IMR-90 (cell line): Measurements from ENCODE around the gene CDC37L1. TPM values are rescaled to one million over a fixed set of nuclear protein-coding genes. Genes with fewer than 3 reads are reported as not detected.

Experiments
- ATAC-seq: fragments of 200-7000 bp; cut with Tn5 transposase; 2 replicates; pipeline ENCODE4 v1.9.1; 2020; ENCODE audit warnings: low read depth, mild to moderate bottlenecking, moderate library complexity
- BruUV-seq: library from RNA; stranded (reverse); fragments of 400-500 nt; replicated peaks from 2 replicates; lab custom pipeline; 2021; lab: Mats Ljungman, UMichigan
- CTCF ChIA-PET: fragments of 300-600 bp; formaldehyde crosslinking; extraction: SDS; loops from one replicate; lab custom pipeline; 2021; ENCODE audit warnings: antibody characterized with exemption; lab: Yijun Ruan, JAX
- POLR2A ChIA-PET: fragments of 300-600 bp; sonication (Branson Sonifier 250); formaldehyde crosslinking; loops from one replicate; lab custom pipeline; 2022; ENCODE audit warnings: antibody characterized with exemption; ENCODE audit not compliant: unreplicated experiment; lab: Charles Lee
- DNase-seq: peaks from one replicate; pipeline ENCODE4 v3.0.0; 2013
- H2AFZ ChIP-seq: replicated peaks from 2 replicates; pipeline ENCODE3; 2013; ENCODE audit warnings: low read length, mild to moderate bottlenecking; ENCODE audit not compliant: poor library complexity
- H2AK5ac ChIP-seq: 2 replicates; pipeline ENCODE4 v1.6.1; 2013; ENCODE audit warnings: low read depth, low read length, inconsistent platforms
- H2AK9ac ChIP-seq: replicated peaks from 2 replicates; pipeline ENCODE3; 2013; ENCODE audit warnings: mild to moderate bottlenecking, low read depth, low read length, moderate library complexity; ENCODE audit not compliant: poor library complexity
- H2BK120ac ChIP-seq: 2 replicates; pipeline ENCODE4 v1.6.1; 2013; ENCODE audit warnings: low read depth, low read length, inconsistent platforms
- H2BK15ac ChIP-seq: 3 replicates; pipeline ENCODE4 v1.6.1; 2013; ENCODE audit warnings: low read depth, low read length, inconsistent platforms
- H2BK20ac ChIP-seq: 2 replicates; pipeline ENCODE4 v1.6.1; 2013; ENCODE audit warnings: low read depth, mild to moderate bottlenecking, inconsistent platforms, low read length, moderate library complexity
- H2BK5ac ChIP-seq: 2 replicates; pipeline ENCODE4 v1.6.1; 2013; ENCODE audit warnings: mild to moderate bottlenecking, low read depth, low read length, inconsistent platforms; ENCODE audit not compliant: poor library complexity, severe bottlenecking
- H3K14ac ChIP-seq: replicated peaks from 2 replicates; pipeline ENCODE4 v1.6.1; 2013; ENCODE audit warnings: low read depth, low read length, inconsistent platforms
- H3K18ac ChIP-seq: 2 replicates; pipeline ENCODE4 v1.6.1; 2013; ENCODE audit warnings: low read depth, low read length, control low read depth
- H3K23ac ChIP-seq: 2 replicates; pipeline ENCODE4 v1.6.1; 2013; ENCODE audit warnings: low read depth, low read length, inconsistent platforms
- H3K27ac ChIP-seq: 2 replicates; pipeline ENCODE4 v1.5.1; 2013; ENCODE audit warnings: mild to moderate bottlenecking, control low read depth, low read length; ENCODE audit not compliant: insufficient read depth
- H3K27me3 ChIP-seq: 2 replicates; pipeline ENCODE4 v1.6.1; 2013; ENCODE audit warnings: low read length; ENCODE audit not compliant: control insufficient read depth, insufficient read depth
- H3K36me3 ChIP-seq: 2 replicates; pipeline ENCODE4 v1.6.1; 2013; ENCODE audit warnings: low read length, mixed read lengths; ENCODE audit not compliant: control insufficient read depth, insufficient read depth
- H3K4ac ChIP-seq: 2 replicates; pipeline ENCODE4 v1.6.1; 2013; ENCODE audit warnings: low read depth, low read length, inconsistent platforms
- H3K4me1 ChIP-seq: 2 replicates; pipeline ENCODE4 v1.6.1; 2013; ENCODE audit warnings: low read length, mixed read lengths; ENCODE audit not compliant: control insufficient read depth, insufficient read depth
- H3K4me2 ChIP-seq: 2 replicates; pipeline ENCODE4 v1.6.1; 2013; ENCODE audit warnings: low read depth, mild to moderate bottlenecking, control low read depth, low read length, moderate library complexity
- H3K4me3 ChIP-seq: 2 replicates; pipeline ENCODE4 v1.5.1; 2013; ENCODE audit warnings: low read depth, mild to moderate bottlenecking, control low read depth, low read length, moderate library complexity; ENCODE audit not compliant: insufficient read depth
- H3K56ac ChIP-seq: 2 replicates; pipeline ENCODE4 v1.6.1; 2013; ENCODE audit warnings: low read length, inconsistent platforms; ENCODE audit not compliant: insufficient read depth; ENCODE audit errors: extremely low read depth
- H3K79me1 ChIP-seq, 2 experiments: 2 replicates each; pipeline ENCODE4 v1.6.1; 2013; ENCODE audit warnings: low read length in 2 of 2, inconsistent platforms in 1 of 2, low read depth in 1 of 2
- H3K9ac ChIP-seq: 2 replicates; pipeline ENCODE4 v1.6.1; 2013; ENCODE audit warnings: low read depth, low read length, control low read depth
- H3K9me1 ChIP-seq: 2 replicates; pipeline ENCODE4 v1.6.1; 2013; ENCODE audit warnings: low read length, inconsistent platforms; ENCODE audit not compliant: insufficient read depth
- H3K9me3 ChIP-seq: 2 replicates; pipeline ENCODE4 v1.6.1; 2013; ENCODE audit warnings: low read length; ENCODE audit not compliant: control insufficient read depth, insufficient read depth
- H4K20me1 ChIP-seq: 2 replicates; pipeline ENCODE4 v1.6.1; 2013; ENCODE audit warnings: low read length, inconsistent platforms; ENCODE audit not compliant: insufficient read depth
- H4K5ac ChIP-seq: 2 replicates; pipeline ENCODE4 v1.6.1; 2013; ENCODE audit warnings: mild to moderate bottlenecking, low read depth, low read length, control low read depth
- H4K8ac ChIP-seq, 2 experiments: 2 replicates each; pipeline ENCODE4 v1.6.1; 2013; ENCODE audit warnings: low read depth in 2 of 2, low read length in 2 of 2, control low read depth in 1 of 2, inconsistent platforms in 1 of 2
- H4K91ac ChIP-seq: 2 replicates; pipeline ENCODE4 v1.6.1; 2013; ENCODE audit warnings: low read depth, low read length, inconsistent platforms; ENCODE audit not compliant: insufficient read depth
- BHLHE40 ChIP-seq: fragments of 150-350 bp; IDR thresholded peaks from 2 replicates; pipeline ENCODE4 v1.6.1; 2016; ENCODE audit warnings: mild to moderate bottlenecking, low read depth, low read length
- CEBPB ChIP-seq: IDR thresholded peaks from 2 replicates; pipeline ENCODE4 v1.6.1; 2012; ENCODE audit warnings: low read depth, low read length, improper control_type of control experiment
- CHD1 ChIP-seq: IDR thresholded peaks from 2 replicates; pipeline ENCODE4 v1.6.1; 2012; ENCODE audit warnings: low read depth, low read length, improper control_type of control experiment
- FOS ChIP-seq: fragments of 150-350 bp; IDR thresholded peaks from 2 replicates; pipeline ENCODE4 v1.6.1; 2016; ENCODE audit warnings: low read depth, low read length
- MAFK ChIP-seq: IDR thresholded peaks from 2 replicates; pipeline ENCODE4 v1.6.1; 2012; ENCODE audit warnings: low read depth, low read length, improper control_type of control experiment
- MAZ ChIP-seq: IDR thresholded peaks from 2 replicates; pipeline ENCODE4 v1.6.1; 2012; ENCODE audit warnings: low read depth, mild to moderate bottlenecking, low read length, improper control_type of control experiment, moderate library complexity, borderline replicate concordance
- MXI1 ChIP-seq: IDR thresholded peaks from 2 replicates; pipeline ENCODE4 v1.6.1; 2012; ENCODE audit warnings: low read depth, mild to moderate bottlenecking, low read length, moderate library complexity, borderline replicate concordance
- NFE2L2 ChIP-seq: fragments of 150-350 bp; IDR thresholded peaks from 2 replicates; pipeline ENCODE4 v1.6.1; 2016; ENCODE audit warnings: low read depth, mild to moderate bottlenecking, low read length
- POLR2A ChIP-seq: IDR thresholded peaks from 2 replicates; pipeline ENCODE4 v1.6.1; 2012; ENCODE audit warnings: mild to moderate bottlenecking, low read depth, low read length
- RAD21 ChIP-seq: IDR thresholded peaks from 2 replicates; pipeline ENCODE4 v1.6.1; 2012; ENCODE audit warnings: low read length, improper control_type of control experiment
- RCOR1 ChIP-seq: IDR thresholded peaks from 2 replicates; pipeline ENCODE4 v1.6.1; 2012; ENCODE audit warnings: mild to moderate bottlenecking, low read length, improper control_type of control experiment; ENCODE audit not compliant: insufficient replicate concordance
- RFX5 ChIP-seq: IDR thresholded peaks from 2 replicates; pipeline ENCODE4 v1.8.0; 2012; ENCODE audit warnings: low read depth, mild to moderate bottlenecking, low read length, moderate library complexity
- SMC3 ChIP-seq: fragments of 150-350 bp; IDR thresholded peaks from 2 replicates; pipeline ENCODE4 v1.6.1; 2016; ENCODE audit warnings: low read depth, mild to moderate bottlenecking, antibody characterized with exemption, low read length, moderate library complexity
- WGBS, 2 experiments: methylation state at CpG; one replicate each; pipeline versions ENCODE4 v1.1.5 to v1.1.7; 2013; ENCODE audit warnings: missing lambda C conversion rate in 2 of 2; ENCODE audit not compliant: insufficient read length in 1 of 2; ENCODE audit errors: extremely low coverage in 2 of 2; 5-methylcytosine and 5-hydroxymethylcytosine counted together
- dilution Hi-C: fragments of 300-500 bp; cut with HindIII; formaldehyde crosslinking; loops from one replicate; pipeline ENCODE4 v1.14.3; 2018; ENCODE audit warnings: low sequenced_read_pairs; ENCODE audit not compliant: unreplicated experiment
- in situ Hi-C: fragments of 300-500 bp; cut with MboI; formaldehyde crosslinking; loops from 3 replicates; pipeline ENCODE4 v1.14.3; 2019; ENCODE audit warnings: low sequenced_read_pairs, inconsistent platforms, mixed read lengths
- intact Hi-C: fragments of 100-400 bp; cut with micrococcal nuclease; formaldehyde crosslinking; loops from 2 replicates; pipeline ENCODE4 v1.10.0; 2022
- polyA plus RNA-seq, 3 experiments: library from polyadenylated mRNA; depleted of rRNA; stranded (reverse); fragments of >200 nt; gene quantifications; 2 replicates each; pipeline ENCODE4 v1.2.3, GENCODE V29; 2012; ENCODE audit warnings: low replicate concordance in 1 of 3
- total RNA-seq: library from RNA; depleted of rRNA; stranded (reverse); fragments of >200 nt; gene quantifications from 2 replicates; pipeline ENCODE4 v1.2.3, GENCODE V29; 2012
- TF ChIP-seq, protein P1 (sequence below): fragments of 150-350 bp; IDR thresholded peaks from 2 replicates; pipeline ENCODE4 v1.6.1; 2016; ENCODE audit warnings: low read depth, mild to moderate bottlenecking, low read length, moderate library complexity, borderline replicate concordance
- TF ChIP-seq, protein P2 (sequence below): fragments of 150-350 bp; IDR thresholded peaks from 2 replicates; pipeline ENCODE4 v1.6.1; 2017; ENCODE audit warnings: mild to moderate bottlenecking, antibody characterized with exemption, low read length, low read depth
- TF ChIP-seq, protein P3 (sequence below): conservative IDR thresholded peaks from 2 replicates; pipeline ENCODE4 v1.5.1; 2012; ENCODE audit warnings: mild to moderate bottlenecking, low read depth, low read length, improper control_type of control experiment

Gene CDC37L1
- total and polyA plus RNA-seq, 2 of the 4 experiments (the other 2 are of a cell fraction): 6.6 to 7.3 TPM

DNA sequence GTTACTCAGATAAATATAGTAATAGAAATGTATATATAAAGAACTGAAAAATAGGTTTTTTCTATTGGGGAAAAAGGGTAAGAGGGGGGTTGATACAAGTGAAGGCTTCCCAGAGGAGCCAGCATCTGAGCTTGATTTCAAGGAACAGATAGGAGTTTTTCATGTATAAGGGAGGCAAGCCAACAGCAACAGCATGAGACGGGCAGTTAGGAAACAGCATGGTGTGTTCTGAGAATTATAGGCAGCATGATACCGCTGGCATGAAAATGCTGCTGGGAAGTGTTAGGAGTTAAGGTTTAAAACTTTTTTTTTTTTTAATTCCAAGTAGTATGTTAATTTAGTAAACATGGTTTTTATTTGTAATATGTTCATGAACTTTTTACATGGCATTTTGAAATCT lies 9.7 kb downstream of the CDC37L1 start:
- Histone ChIP-seq H2AK9ac (no peak overlapping the region), H3K4me3 (no peak overlapping the region), H2BK15ac (no peak overlapping the region), H3K4me2 (no peak overlapping the region), H3K9me3 (no peaks in the 10 kb centered on the region), H3K27ac (no peak overlapping the region), H2BK5ac (no peak overlapping the region), H4K8ac (no peak overlapping the region), H4K91ac (no peak overlapping the region), H4K20me1 (peaks cover 7% of the 10 kb centered on the region; the same call in 1 of the 2 replicates), H3K23ac (no peak overlapping the region; the same call in 1 of the 2 replicates), H2BK20ac (no peak overlapping the region), H2AFZ (no peak overlapping the region), H4K5ac (no peak overlapping the region), H2AK5ac (no peak overlapping the region), H3K27me3 (no peaks in the 10 kb centered on the region), H3K4me1 (peaks cover 2% of the 10 kb centered on the region), H3K18ac (no peak overlapping the region), H3K9ac (no peak overlapping the region), H3K9me1 (peaks cover 10% of the 10 kb centered on the region), H3K36me3 (peaks cover 24% of the 10 kb centered on the region), H3K56ac (no peak overlapping the region), H2BK120ac (no peak overlapping the region), H3K79me1 (peaks cover 10 to 56% of the 10 kb centered on the region in 2 experiments), H3K4ac (no peak overlapping the region), H3K14ac (no peak overlapping the region)
- ATAC-seq (no peak), DNase-seq (no peak)
- WGBS, 2 experiments: no CpG with 5 or more reads among the region's 2 CpGs
- in situ Hi-C loops: loop anchor here (25.0 kb wide), 1 partner anchor 577 kb away; no protein-coding TSS in a partner anchor
- TF ChIP-seq RAD21: no peak
- no peak for TF ChIP-seq CHD1
- no peak for TF ChIP-seq SMC3
- TF ChIP-seq, protein P1, sequence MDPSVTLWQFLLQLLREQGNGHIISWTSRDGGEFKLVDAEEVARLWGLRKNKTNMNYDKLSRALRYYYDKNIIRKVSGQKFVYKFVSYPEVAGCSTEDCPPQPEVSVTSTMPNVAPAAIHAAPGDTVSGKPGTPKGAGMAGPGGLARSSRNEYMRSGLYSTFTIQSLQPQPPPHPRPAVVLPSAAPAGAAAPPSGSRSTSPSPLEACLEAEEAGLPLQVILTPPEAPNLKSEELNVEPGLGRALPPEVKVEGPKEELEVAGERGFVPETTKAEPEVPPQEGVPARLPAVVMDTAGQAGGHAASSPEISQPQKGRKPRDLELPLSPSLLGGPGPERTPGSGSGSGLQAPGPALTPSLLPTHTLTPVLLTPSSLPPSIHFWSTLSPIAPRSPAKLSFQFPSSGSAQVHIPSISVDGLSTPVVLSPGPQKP: no peak
- TF ChIP-seq BHLHE40: no peak
- TF ChIP-seq RCOR1: no peak
- no peak for TF ChIP-seq FOS
- no peak for TF ChIP-seq NFE2L2
- TF ChIP-seq MXI1: no peak
- no peak for TF ChIP-seq RFX5
- no peak for TF ChIP-seq CEBPB
- no peak for TF ChIP-seq MAZ
- TF ChIP-seq, protein P2, sequence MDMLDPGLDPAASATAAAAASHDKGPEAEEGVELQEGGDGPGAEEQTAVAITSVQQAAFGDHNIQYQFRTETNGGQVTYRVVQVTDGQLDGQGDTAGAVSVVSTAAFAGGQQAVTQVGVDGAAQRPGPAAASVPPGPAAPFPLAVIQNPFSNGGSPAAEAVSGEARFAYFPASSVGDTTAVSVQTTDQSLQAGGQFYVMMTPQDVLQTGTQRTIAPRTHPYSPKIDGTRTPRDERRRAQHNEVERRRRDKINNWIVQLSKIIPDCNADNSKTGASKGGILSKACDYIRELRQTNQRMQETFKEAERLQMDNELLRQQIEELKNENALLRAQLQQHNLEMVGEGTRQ: no peak
- TF ChIP-seq, protein P3, sequence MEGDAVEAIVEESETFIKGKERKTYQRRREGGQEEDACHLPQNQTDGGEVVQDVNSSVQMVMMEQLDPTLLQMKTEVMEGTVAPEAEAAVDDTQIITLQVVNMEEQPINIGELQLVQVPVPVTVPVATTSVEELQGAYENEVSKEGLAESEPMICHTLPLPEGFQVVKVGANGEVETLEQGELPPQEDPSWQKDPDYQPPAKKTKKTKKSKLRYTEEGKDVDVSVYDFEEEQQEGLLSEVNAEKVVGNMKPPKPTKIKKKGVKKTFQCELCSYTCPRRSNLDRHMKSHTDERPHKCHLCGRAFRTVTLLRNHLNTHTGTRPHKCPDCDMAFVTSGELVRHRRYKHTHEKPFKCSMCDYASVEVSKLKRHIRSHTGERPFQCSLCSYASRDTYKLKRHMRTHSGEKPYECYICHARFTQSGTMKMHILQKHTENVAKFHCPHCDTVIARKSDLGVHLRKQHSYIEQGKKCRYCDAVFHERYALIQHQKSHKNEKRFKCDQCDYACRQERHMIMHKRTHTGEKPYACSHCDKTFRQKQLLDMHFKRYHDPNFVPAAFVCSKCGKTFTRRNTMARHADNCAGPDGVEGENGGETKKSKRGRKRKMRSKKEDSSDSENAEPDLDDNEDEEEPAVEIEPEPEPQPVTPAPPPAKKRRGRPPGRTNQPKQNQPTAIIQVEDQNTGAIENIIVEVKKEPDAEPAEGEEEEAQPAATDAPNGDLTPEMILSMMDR: no peak
- no peak for TF ChIP-seq POLR2A
- TF ChIP-seq MAFK: no peak
- CTCF ChIA-PET: no interaction called here
- dilution Hi-C loops: no loop called here
- POLR2A ChIA-PET: no interaction called here
- BruUV-seq: no TSS peak
- intact Hi-C loops: no loop called here
